Body of pancreas (tissue), 4 donors: ENCODE data around the gene ARMC6.

ENCODE experiments used
- POLR2A ChIP-seq, 3 donors: fragments of 450-650 bp; IDR thresholded peaks; one replicate each; pipeline ENCODE4 v1.6.1; 2016; ENCODE audit warnings: antibody characterized with exemption in 3 of 3, mild to moderate bottlenecking in 2 of 3
- TF ChIP-seq, protein P1 (sequence below), 7 experiments: fragments of 450-650 bp in 4 of 7; fragments of 200-600 bp in 3 of 7; sonication (generic) in 3 of 7; IDR thresholded peaks; one replicate each; pipeline ENCODE4 v1.5.1; 2016 to 2019; ENCODE audit warnings: antibody characterized with exemption in 7 of 7

DNA sequence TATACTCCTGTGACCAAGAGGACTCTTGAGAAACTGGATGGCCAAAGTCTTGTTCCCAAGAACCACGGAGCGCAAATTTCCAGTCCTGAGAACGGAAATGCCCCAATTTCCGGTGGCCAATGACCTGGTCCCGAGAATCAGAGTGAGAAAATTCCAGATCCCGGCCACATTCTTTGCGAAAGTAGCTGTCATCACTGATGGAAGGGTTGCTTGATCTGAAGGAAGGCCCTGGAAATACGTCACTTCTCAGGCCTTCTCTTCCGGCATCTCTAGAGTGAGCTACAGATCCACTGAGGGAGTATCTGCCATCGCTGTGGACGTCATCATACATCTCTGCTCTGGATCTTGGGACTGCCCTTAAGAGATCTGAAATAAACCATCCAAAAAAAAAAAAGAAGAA is 7.5 kb upstream of the ARMC6 start:
- TF ChIP-seq POLR2A (IDR thresholded peaks at IDR 0.05), result no peak
- TF ChIP-seq, protein P1, sequence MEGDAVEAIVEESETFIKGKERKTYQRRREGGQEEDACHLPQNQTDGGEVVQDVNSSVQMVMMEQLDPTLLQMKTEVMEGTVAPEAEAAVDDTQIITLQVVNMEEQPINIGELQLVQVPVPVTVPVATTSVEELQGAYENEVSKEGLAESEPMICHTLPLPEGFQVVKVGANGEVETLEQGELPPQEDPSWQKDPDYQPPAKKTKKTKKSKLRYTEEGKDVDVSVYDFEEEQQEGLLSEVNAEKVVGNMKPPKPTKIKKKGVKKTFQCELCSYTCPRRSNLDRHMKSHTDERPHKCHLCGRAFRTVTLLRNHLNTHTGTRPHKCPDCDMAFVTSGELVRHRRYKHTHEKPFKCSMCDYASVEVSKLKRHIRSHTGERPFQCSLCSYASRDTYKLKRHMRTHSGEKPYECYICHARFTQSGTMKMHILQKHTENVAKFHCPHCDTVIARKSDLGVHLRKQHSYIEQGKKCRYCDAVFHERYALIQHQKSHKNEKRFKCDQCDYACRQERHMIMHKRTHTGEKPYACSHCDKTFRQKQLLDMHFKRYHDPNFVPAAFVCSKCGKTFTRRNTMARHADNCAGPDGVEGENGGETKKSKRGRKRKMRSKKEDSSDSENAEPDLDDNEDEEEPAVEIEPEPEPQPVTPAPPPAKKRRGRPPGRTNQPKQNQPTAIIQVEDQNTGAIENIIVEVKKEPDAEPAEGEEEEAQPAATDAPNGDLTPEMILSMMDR (IDR thresholded peaks at IDR 0.05), result no peak
